CD14-positive monocyte (primary cell): Measurements from ENCODE around the gene DSCAML1. TPM values are rescaled to one million over a fixed set of nuclear protein-coding genes. Genes with fewer than 3 reads are reported as not detected.

Experiments
- DNase-seq, 3 donors: peaks; one replicate each; pipeline ENCODE4 v3.0.0-alpha.2; 2011 to 2022
- H2AFZ ChIP-seq: 2 replicates; pipeline ENCODE4 v1.6.0; 2012; ENCODE audit warnings: mild to moderate bottlenecking, low read depth, low read length, inconsistent platforms; ENCODE audit not compliant: insufficient read depth, poor library complexity, severe bottlenecking
- H3K27ac ChIP-seq, 2 donors: 1 replicate in 1 of 2; 2 replicates in 1 of 2; pipeline ENCODE4 v1.5.1; 2012 to 2013; ENCODE audit warnings: low read length in 2 of 2, control low read depth in 1 of 2, inconsistent platforms in 1 of 2, low read depth in 1 of 2, mild to moderate bottlenecking in 1 of 2
- H3K27me3 ChIP-seq, 2 donors: one replicate each; pipeline versions ENCODE4 v1.6.0 to v1.6.1; 2011 to 2013; ENCODE audit warnings: low read length in 2 of 2; ENCODE audit not compliant: control insufficient read depth in 2 of 2, insufficient read depth in 2 of 2
- H3K36me3 ChIP-seq, 2 donors: replicated peaks in 1 of 2; 1 replicate in 1 of 2; 2 replicates in 1 of 2; pipeline versions ENCODE4 v1.5.1 to v1.6.1; 2012 to 2013; ENCODE audit warnings: low read length in 2 of 2, control low read depth in 1 of 2, inconsistent platforms in 1 of 2, mild to moderate bottlenecking in 1 of 2; ENCODE audit not compliant: insufficient read depth in 2 of 2, control insufficient read depth in 1 of 2
- H3K4me1 ChIP-seq, 2 donors: 1 replicate in 1 of 2; 2 replicates in 1 of 2; pipeline versions ENCODE4 v1.5.1 to v1.6.1; 2012 to 2013; ENCODE audit warnings: low read length in 2 of 2, control low read depth in 1 of 2, inconsistent platforms in 1 of 2, mild to moderate bottlenecking in 1 of 2, moderate library complexity in 1 of 2; ENCODE audit not compliant: insufficient read depth in 2 of 2, control insufficient read depth in 1 of 2
- H3K4me2 ChIP-seq: replicated peaks from 2 replicates; pipeline ENCODE3; 2012; ENCODE audit warnings: low read length, moderate library complexity, mild to moderate bottlenecking; ENCODE audit not compliant: poor library complexity, severe bottlenecking; ENCODE audit errors: extremely low read depth
- H3K4me3 ChIP-seq, 3 experiments: fragments of 200-600 bp in 1 of 3; sonication (generic) in 1 of 3; replicated peaks in 1 of 3; 1 replicate in 2 of 3; 2 replicates in 1 of 3; pipeline ENCODE4 v1.5.1; 2011 to 2013; ENCODE audit warnings: low read length in 3 of 3, mild to moderate bottlenecking in 3 of 3, control low read depth in 2 of 3, low read depth in 2 of 3, inconsistent platforms in 1 of 3, moderate library complexity in 1 of 3
- H3K79me2 ChIP-seq: 2 replicates; pipeline ENCODE4 v1.6.0; 2012; ENCODE audit warnings: mild to moderate bottlenecking, control low read depth, inconsistent platforms, low read length, moderate library complexity; ENCODE audit not compliant: insufficient read depth
- H3K9ac ChIP-seq: 2 replicates; pipeline ENCODE4 v1.6.0; 2017; ENCODE audit warnings: low read length, mild to moderate bottlenecking; ENCODE audit not compliant: insufficient read depth, poor library complexity, severe bottlenecking
- H3K9me3 ChIP-seq, 2 donors: replicated peaks in 1 of 2; 1 replicate in 1 of 2; 2 replicates in 1 of 2; pipeline versions ENCODE4 v1.5.1 to v1.6.1; 2012 to 2013; ENCODE audit warnings: low read length in 2 of 2, control low read depth in 1 of 2; ENCODE audit not compliant: control insufficient read depth in 1 of 2, insufficient read depth in 1 of 2
- H4K20me1 ChIP-seq: 2 replicates; pipeline ENCODE4 v1.6.0; 2012; ENCODE audit warnings: mild to moderate bottlenecking, low read length, control low read depth, moderate library complexity; ENCODE audit not compliant: insufficient read depth
- H3K27ac Mint-ChIP-seq, 7 donors: one replicate each; pipeline ENCODE4 v1.8.0; 2020; ENCODE audit warnings: mild to moderate bottlenecking in 7 of 7, mixed read lengths in 7 of 7, moderate library complexity in 6 of 7, inconsistent platforms in 2 of 7
- H3K27me3 Mint-ChIP-seq, 3 donors: one replicate each; pipeline ENCODE4 v1.8.0; 2021 to 2022; ENCODE audit warnings: low read depth in 3 of 3, mild to moderate bottlenecking in 3 of 3, mixed read lengths in 3 of 3, moderate library complexity in 3 of 3, inconsistent platforms in 1 of 3
- H3K36me3 Mint-ChIP-seq, 2 donors: one replicate each; pipeline ENCODE4 v1.8.0; 2020; ENCODE audit warnings: mixed read lengths in 2 of 2, inconsistent platforms in 1 of 2, mild to moderate bottlenecking in 1 of 2
- H3K4me1 Mint-ChIP-seq: one replicate; pipeline ENCODE4 v1.8.0; 2020; ENCODE audit warnings: mild to moderate bottlenecking, mixed read lengths
- H3K4me3 Mint-ChIP-seq, 2 donors: one replicate each; pipeline ENCODE4 v1.8.0; 2020; ENCODE audit warnings: mild to moderate bottlenecking in 2 of 2, mixed read lengths in 2 of 2, moderate library complexity in 1 of 2
- H3K9me3 Mint-ChIP-seq, 7 donors: one replicate each; pipeline ENCODE4 v1.8.0; 2020 to 2022; ENCODE audit warnings: mixed read lengths in 7 of 7, mild to moderate bottlenecking in 6 of 7, moderate library complexity in 6 of 7, inconsistent platforms in 2 of 7
- WGBS: methylation state at CpG from one replicate; pipeline ENCODE4 v1.1.5; 2013; ENCODE audit warnings: missing lambda C conversion rate; ENCODE audit not compliant: insufficient coverage; 5-methylcytosine and 5-hydroxymethylcytosine counted together
- intact Hi-C, 2 donors: fragments of 100-400 bp; cut with micrococcal nuclease; formaldehyde crosslinking; loops; one replicate each; pipeline versions ENCODE4 v1.15.0 to v1.15.1; 2023
- polyA plus RNA-seq, 3 donors: library from polyadenylated mRNA; depleted of rRNA in 1 of 3; unstranded in 2 of 3; stranded (reverse) in 1 of 3; fragments of 300-500 nt in 2 of 3; fragments of >200 nt in 1 of 3; fragmentation: Illumina TruSeq in 2 of 3; gene quantifications; 1 replicate in 2 of 3; 2 replicates in 1 of 3; pipeline ENCODE4 v1.2.3, GENCODE V29; 2012 to 2021
- TF ChIP-seq, protein P1 (sequence below): fragments of 200-600 bp; IDR thresholded peaks from one replicate; pipeline ENCODE4 v1.8.0; 2022; ENCODE audit warnings: antibody characterized with exemption, mild to moderate bottlenecking

The DSCAML1 gene
- polyA plus RNA-seq, 3 donors = not detected

DNA sequence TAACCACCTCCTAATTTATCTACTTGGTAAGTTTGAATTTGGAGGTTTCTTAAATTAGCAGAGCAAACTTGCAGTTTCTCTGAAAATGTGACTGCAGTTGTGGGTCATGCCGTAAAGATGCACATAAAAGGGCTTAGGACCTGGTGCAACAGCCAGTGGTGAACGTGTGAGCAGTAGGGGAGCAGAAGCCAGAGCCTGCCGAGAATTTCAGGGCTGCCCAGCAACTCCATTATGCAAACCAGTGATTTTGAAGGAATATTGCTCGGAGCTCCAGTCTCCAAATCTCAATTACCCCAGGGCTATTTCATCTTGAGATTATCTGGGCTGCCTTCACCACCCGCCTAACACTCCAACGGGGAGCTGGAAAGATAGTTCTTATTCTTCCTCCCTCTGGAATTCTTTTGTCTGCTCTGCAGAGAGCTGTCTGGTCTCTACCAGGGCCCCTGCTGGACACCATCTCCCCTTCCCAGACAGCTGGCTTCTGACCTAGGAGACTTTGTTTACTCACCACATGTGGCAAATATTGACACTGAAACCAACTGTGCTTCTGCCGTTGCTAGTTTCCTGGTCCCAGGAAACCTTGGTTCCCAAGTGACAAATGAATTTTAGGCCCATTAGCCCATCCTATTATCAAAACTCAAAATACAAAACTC, 93.9 kb downstream of the DSCAML1 start:
- WGBS = 95% methylated on average over 6 of the region's 7 CpGs
- DNase-seq = no peak
- Histone ChIP-seq H3K27me3 (no peaks in the 10 kb centered on the region), H3K79me2 (no peaks in the 10 kb centered on the region), H3K9me3 (no peaks in the 10 kb centered on the region), H3K9ac (no peak overlapping the region), H4K20me1 (no peaks in the 10 kb centered on the region), H2AFZ (no peak overlapping the region), H3K4me1 (no peaks in the 10 kb centered on the region), H3K4me2 (no peak overlapping the region), H3K36me3 (no peaks in the 10 kb centered on the region), H3K4me3 (no peak overlapping the region), H3K27ac (no peak overlapping the region)
- intact Hi-C loops = no loop called here
- H3K9me3 Mint-ChIP-seq = no peaks in the 10 kb centered on the region
- H3K27me3 Mint-ChIP-seq = peaks cover 8 to 16% (median 11%) of the 10 kb centered on the region in 3 donors
- H3K36me3 Mint-ChIP-seq = no peaks in the 10 kb centered on the region
- peaks cover 3% of the 10 kb centered on the region for H3K4me1 Mint-ChIP-seq
- TF ChIP-seq, protein P1, sequence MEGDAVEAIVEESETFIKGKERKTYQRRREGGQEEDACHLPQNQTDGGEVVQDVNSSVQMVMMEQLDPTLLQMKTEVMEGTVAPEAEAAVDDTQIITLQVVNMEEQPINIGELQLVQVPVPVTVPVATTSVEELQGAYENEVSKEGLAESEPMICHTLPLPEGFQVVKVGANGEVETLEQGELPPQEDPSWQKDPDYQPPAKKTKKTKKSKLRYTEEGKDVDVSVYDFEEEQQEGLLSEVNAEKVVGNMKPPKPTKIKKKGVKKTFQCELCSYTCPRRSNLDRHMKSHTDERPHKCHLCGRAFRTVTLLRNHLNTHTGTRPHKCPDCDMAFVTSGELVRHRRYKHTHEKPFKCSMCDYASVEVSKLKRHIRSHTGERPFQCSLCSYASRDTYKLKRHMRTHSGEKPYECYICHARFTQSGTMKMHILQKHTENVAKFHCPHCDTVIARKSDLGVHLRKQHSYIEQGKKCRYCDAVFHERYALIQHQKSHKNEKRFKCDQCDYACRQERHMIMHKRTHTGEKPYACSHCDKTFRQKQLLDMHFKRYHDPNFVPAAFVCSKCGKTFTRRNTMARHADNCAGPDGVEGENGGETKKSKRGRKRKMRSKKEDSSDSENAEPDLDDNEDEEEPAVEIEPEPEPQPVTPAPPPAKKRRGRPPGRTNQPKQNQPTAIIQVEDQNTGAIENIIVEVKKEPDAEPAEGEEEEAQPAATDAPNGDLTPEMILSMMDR = no peak
- H3K4me3 Mint-ChIP-seq = no peak overlapping the region
- H3K27ac Mint-ChIP-seq = no peak overlapping the region

DNA sequence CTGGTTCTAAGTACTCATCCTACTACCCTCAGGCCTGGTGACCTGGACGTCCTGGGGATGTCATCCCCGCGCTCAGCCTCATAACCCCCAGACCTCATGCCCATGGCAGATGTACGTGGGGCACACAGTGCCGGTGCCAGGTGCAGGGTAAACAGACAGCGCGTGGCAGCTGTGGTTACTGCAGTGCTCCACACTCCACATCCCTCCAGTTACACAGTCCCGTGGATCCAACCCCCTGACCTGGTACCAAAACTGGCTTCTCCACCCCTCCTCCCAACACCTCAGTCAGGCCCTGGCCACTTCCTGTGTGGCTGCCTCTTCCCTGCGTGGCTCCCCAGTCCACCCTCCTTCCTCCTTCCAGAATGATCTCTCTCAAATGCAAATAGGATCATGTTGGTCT, 95.2 kb downstream of the DSCAML1 start:
- H3K27me3 ChIP-seq = no peaks in the 10 kb centered on the region
- no peaks in the 10 kb centered on the region for H4K20me1 ChIP-seq
- no peaks in the 10 kb centered on the region for H3K4me1 ChIP-seq
- no peak for DNase-seq
- Mint-ChIP-seq H3K4me3 (no peak overlapping the region), H3K27ac (no peak overlapping the region), H3K36me3 (no peaks in the 10 kb centered on the region), H3K4me1 (peaks cover 3% of the 10 kb centered on the region), H3K9me3 (no peaks in the 10 kb centered on the region), H3K27me3 (peaks cover 7 to 11% (median 11%) of the 10 kb centered on the region in 3 donors)
- no peak overlapping the region for H3K4me2 ChIP-seq
- H3K9me3 ChIP-seq = no peaks in the 10 kb centered on the region
- H3K79me2 ChIP-seq = no peaks in the 10 kb centered on the region
- no peak overlapping the region for H2AFZ ChIP-seq
- 44% methylated on average over 9 of the region's 9 CpGs for WGBS
- H3K9ac ChIP-seq = no peak overlapping the region
- TF ChIP-seq, protein P1 = no peak
- no peaks in the 10 kb centered on the region for H3K36me3 ChIP-seq
- H3K27ac ChIP-seq = no peak overlapping the region
- intact Hi-C loops = no loop called here
- H3K4me3 ChIP-seq = no peak overlapping the region
